AG09309 (cell line): ENCODE data around the gene HMGB2.

Experiments used
- DNase-seq: peaks from one replicate; pipeline ENCODE4 v3.0.0-alpha.2; 2010; ENCODE audit warnings: low read depth
- H3K4me3 ChIP-seq: 2 replicates; pipeline ENCODE4 v1.5.1; 2011; ENCODE audit warnings: mild to moderate bottlenecking, low read depth, low read length, moderate library complexity; ENCODE audit not compliant: control insufficient read depth
- TF ChIP-seq, protein P1 (sequence below): IDR thresholded peaks from 2 replicates; pipeline ENCODE4 v1.5.1; 2011; ENCODE audit warnings: mild to moderate bottlenecking, low read depth, low read length, inconsistent platforms; ENCODE audit not compliant: insufficient read depth, control insufficient read depth; ENCODE audit errors: missing control alignments

Gene HMGB2

DNA sequence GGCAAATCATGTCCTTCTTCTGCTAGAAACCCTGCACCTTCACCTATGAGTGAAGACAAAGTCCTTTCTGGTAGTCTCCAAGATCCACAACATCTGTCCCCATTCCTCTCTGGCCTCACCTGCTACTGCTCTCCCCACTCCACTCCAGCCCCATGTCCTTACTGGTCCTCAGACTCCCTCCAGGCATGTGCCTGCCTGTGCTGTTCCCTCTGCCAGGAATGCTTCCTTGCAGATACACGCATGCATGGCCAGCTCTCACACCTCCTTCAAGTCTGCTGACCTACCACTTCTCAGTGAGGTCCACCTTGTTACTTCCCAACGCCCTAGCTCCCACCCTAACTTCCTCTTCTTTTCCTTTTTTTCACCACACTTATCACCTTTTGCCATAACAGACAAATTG lies 18.1 kb downstream of the HMGB2 start:
- DNase-seq, result no peak
- TF ChIP-seq, protein P1, sequence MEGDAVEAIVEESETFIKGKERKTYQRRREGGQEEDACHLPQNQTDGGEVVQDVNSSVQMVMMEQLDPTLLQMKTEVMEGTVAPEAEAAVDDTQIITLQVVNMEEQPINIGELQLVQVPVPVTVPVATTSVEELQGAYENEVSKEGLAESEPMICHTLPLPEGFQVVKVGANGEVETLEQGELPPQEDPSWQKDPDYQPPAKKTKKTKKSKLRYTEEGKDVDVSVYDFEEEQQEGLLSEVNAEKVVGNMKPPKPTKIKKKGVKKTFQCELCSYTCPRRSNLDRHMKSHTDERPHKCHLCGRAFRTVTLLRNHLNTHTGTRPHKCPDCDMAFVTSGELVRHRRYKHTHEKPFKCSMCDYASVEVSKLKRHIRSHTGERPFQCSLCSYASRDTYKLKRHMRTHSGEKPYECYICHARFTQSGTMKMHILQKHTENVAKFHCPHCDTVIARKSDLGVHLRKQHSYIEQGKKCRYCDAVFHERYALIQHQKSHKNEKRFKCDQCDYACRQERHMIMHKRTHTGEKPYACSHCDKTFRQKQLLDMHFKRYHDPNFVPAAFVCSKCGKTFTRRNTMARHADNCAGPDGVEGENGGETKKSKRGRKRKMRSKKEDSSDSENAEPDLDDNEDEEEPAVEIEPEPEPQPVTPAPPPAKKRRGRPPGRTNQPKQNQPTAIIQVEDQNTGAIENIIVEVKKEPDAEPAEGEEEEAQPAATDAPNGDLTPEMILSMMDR, result no peak
- H3K4me3 ChIP-seq, result no peak overlapping the region

DNA sequence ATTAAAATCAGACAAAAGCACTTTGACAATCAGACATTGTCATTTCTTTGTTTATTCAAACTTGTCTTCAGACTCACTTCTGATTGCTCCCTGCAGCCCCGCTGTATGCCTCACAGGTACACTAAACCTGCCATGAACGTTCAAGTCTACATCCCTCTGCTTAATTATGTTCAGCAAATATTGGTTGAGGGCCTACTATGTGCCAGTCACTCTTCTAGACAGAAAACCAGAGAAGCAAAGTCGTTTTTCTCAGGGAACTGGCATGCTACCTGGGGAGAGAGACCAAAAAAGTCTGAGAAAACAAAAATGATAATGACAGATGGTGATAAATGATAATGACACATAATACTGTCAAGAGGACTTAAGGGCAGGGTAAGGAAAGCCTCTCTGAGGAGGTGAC lies 19.4 kb downstream of the HMGB2 start:
- no peak for DNase-seq
- H3K4me3 ChIP-seq, result no peak overlapping the region
- TF ChIP-seq, protein P1, result no peak

DNA sequence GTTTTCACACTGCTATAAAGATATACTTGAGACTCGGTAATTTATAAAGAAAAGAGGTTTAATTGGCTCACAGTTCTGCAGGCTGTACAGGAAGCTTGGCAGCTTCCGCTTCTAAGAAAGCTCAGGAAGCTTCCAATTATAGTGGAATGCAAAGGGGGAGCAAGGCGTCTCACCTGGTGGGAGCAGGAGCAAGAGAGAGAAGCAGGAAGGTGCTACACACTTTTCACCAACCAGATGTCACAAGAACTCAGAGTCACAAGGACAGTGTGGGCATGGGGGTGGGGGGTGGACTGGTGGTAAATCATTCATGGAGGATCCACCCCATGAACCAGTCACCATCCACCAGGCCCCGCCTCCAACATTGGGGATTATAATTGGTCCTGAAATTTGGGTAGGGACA lies 22.8 kb downstream of the HMGB2 start:
- no peak for DNase-seq

DNA sequence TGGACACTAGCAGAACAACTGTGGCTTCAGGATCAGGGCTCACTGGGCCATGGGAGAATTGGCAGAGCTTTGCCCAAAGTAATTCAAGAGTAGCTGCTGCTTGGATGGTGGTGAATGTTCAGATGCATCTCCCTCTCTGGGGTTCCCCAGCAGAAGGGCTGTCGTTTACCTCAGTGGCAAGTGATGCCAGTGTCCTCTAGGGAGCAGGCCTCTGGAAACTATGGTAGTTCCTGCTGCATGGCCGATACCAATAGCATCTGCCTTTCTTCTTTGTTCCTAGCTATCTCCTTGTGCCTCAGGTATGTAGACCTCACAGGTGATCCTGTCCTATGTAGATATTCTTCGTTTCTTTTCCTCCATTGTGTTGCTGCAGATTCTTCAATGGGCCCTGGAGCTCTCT lies 26.4 kb downstream of the HMGB2 start:
- no peak for DNase-seq
- no peak overlapping the region for H3K4me3 ChIP-seq
- TF ChIP-seq, protein P1, result no peak

More for the DNA sequence above, 22.8 kb downstream of the HMGB2 start:
- TF ChIP-seq, protein P1, result no peak
- H3K4me3 ChIP-seq, result no peak overlapping the region

DNA sequence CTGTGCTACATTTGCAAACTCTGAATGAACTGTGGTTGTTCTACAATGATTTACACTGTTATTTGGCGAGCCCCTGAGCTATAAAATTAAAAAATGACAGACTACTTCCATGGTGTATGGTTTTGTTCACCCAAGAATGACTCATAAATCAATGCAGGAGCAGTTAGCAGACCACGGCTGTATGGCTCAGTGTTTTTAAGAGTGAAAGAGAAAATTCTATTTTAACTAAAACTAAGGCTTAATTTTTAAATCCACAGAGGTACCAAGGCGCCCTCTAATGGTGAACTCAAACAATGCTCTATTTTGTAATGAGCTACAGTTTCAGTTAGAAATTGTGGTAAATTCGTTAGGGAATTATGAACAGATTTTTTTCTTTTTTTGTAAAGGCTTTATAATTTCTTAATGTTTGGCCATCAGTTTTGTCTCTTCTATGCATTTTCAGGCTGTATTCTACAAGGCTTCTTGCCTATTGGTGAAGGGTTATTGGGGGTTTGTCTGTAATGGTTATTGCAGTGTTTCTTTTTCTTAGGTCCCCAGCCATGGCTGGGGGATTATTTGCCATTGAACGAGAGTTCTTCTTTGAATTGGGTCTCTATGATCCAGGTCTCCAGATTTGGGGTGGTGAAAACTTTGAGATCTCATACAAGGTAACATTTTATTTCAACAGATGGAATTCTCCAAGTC lies 32.5 kb downstream of the HMGB2 start:
- no peak overlapping the region for H3K4me3 ChIP-seq
- TF ChIP-seq, protein P1, result peak; percentile 62
- DNase-seq, result no peak

DNA sequence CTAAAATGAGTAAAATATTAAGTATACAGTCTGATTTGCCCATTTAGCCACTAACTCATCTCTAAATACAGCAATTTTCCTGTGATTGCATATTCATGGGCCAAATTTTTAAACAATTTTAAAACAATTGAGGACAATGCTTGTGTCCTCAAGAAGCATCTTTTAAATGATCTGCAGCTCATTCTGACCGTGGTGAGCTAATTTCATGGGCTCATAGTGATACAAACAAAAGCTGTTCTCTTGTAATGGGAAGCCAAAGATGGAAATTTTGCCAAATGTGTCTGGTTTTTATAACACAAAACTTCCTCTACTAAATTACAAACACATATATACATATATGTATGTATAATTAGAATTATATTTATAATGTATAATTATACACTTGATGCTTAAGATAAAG lies 39.7 kb downstream of the HMGB2 start:
- no peak for DNase-seq
- TF ChIP-seq, protein P1, result no peak
- H3K4me3 ChIP-seq, result no peak overlapping the region
